H1 (cell line): ENCODE data around the gene GMNC. TPM values are rescaled to one million over a fixed set of nuclear protein-coding genes. Genes with fewer than 3 reads are reported as not detected.

Experiments used
- CTCF ChIA-PET: fragments of 300-600 bp; sonication (Branson Sonifier 250); formaldehyde crosslinking; loops from one replicate; lab custom pipeline; 2021; ENCODE audit not compliant: partially characterized antibody; lab: Charles Lee
- POLR2A ChIA-PET: fragments of 300-600 bp; sonication (Branson Sonifier 250); formaldehyde crosslinking; loops from one replicate; lab custom pipeline; 2021; ENCODE audit warnings: inconsistent platforms; ENCODE audit not compliant: partially characterized antibody; lab: Charles Lee
- DNase-seq, 2 experiments: peaks; one replicate each; pipeline versions ENCODE4 v3.0.0 to v3.0.0-alpha.2; 2010 to 2022; ENCODE audit warnings: low spot score in 2 of 2, low read depth in 1 of 2, mixed read lengths in 1 of 2
- FAIRE-seq: peaks from 2 replicates; lab custom pipeline; 2011; peaks lifted over from hg19 to GRCh38; lab: Jason Lieb, UNC
- H2AFZ ChIP-seq: 2 replicates; pipeline ENCODE4 v1.8.1; 2012; ENCODE audit warnings: low read length, inconsistent platforms
- H2AK5ac ChIP-seq: 2 replicates; pipeline ENCODE4 v1.6.1; 2013; ENCODE audit warnings: low read depth, low read length
- H2BK120ac ChIP-seq: replicated peaks from 2 replicates; pipeline ENCODE3; 2013; ENCODE audit warnings: low read depth, low read length, inconsistent platforms
- H2BK12ac ChIP-seq: 2 replicates; pipeline ENCODE4 v1.6.1; 2013; ENCODE audit warnings: low read depth, low read length
- H2BK15ac ChIP-seq: 2 replicates; pipeline ENCODE4 v1.6.1; 2013; ENCODE audit warnings: low read length
- H2BK20ac ChIP-seq: 2 replicates; pipeline ENCODE4 v1.6.1; 2013; ENCODE audit warnings: low read length
- H2BK5ac ChIP-seq: 2 replicates; pipeline ENCODE4 v1.6.1; 2013; ENCODE audit warnings: low read depth, low read length
- H3K14ac ChIP-seq: 2 replicates; pipeline ENCODE4 v1.6.1; 2013; ENCODE audit warnings: inconsistent platforms; ENCODE audit not compliant: insufficient read length
- H3K18ac ChIP-seq: 2 replicates; pipeline ENCODE4 v1.6.1; 2013; ENCODE audit warnings: low read length; ENCODE audit errors: extremely low read depth
- H3K23ac ChIP-seq: 2 replicates; pipeline ENCODE4 v1.6.1; 2013; ENCODE audit warnings: inconsistent platforms; ENCODE audit not compliant: insufficient read length
- H3K23me2 ChIP-seq: 2 replicates; pipeline ENCODE4 v1.6.1; 2013; ENCODE audit warnings: low read depth, low read length
- H3K27ac ChIP-seq: 2 replicates; pipeline ENCODE4 v1.6.1; 2011; ENCODE audit warnings: low read depth, low read length, inconsistent platforms
- H3K27me3 ChIP-seq, 4 experiments: replicated peaks in 1 of 4; 1 replicate in 1 of 4; 2 replicates in 3 of 4; pipeline versions ENCODE4 v1.6.1 to v1.8.1; 2011 to 2013; ENCODE audit warnings: low read length in 3 of 4, mild to moderate bottlenecking in 3 of 4, inconsistent platforms in 2 of 4, mixed read lengths in 2 of 4, moderate library complexity in 1 of 4; ENCODE audit not compliant: control insufficient read depth in 3 of 4, insufficient read depth in 3 of 4; ENCODE audit errors: extremely low read depth in 1 of 4
- H3K36me3 ChIP-seq, 4 experiments: 2 replicates each; pipeline versions ENCODE4 v1.6.1 to v1.8.1; 2011 to 2013; ENCODE audit warnings: mild to moderate bottlenecking in 4 of 4, low read length in 3 of 4, moderate library complexity in 2 of 4, control low read depth in 1 of 4, inconsistent platforms in 1 of 4; ENCODE audit not compliant: insufficient read depth in 4 of 4, control insufficient read depth in 2 of 4
- H3K4ac ChIP-seq: replicated peaks from 2 replicates; pipeline ENCODE3; 2013; ENCODE audit warnings: low read length, low read depth, mixed read lengths, inconsistent platforms; ENCODE audit not compliant: insufficient read length
- H3K4me1 ChIP-seq, 4 experiments: replicated peaks in 1 of 4; 1 replicate in 1 of 4; 2 replicates in 3 of 4; pipeline versions ENCODE4 v1.6.1 to v1.8.1; 2011 to 2013; ENCODE audit warnings: low read length in 3 of 4, inconsistent platforms in 2 of 4, mixed read lengths in 1 of 4; ENCODE audit not compliant: insufficient read depth in 4 of 4, control insufficient read depth in 3 of 4
- H3K4me2 ChIP-seq, 2 experiments: 2 replicates each; pipeline versions ENCODE4 v1.6.1 to v1.8.1; 2011 to 2013; ENCODE audit warnings: low read depth in 2 of 2, low read length in 2 of 2, control low read depth in 1 of 2, inconsistent platforms in 1 of 2, mild to moderate bottlenecking in 1 of 2; ENCODE audit not compliant: insufficient read depth in 1 of 2
- H3K4me3 ChIP-seq, 4 experiments: fragments of 200-600, 300-600 bp in 1 of 4; sonication (generic), shearing (Covaris generic), sonication (Bioruptor Twin) in 1 of 4; 2 replicates each; pipeline versions ENCODE4 v1.5.1 to v1.8.1; 2011 to 2016; ENCODE audit warnings: low read length in 4 of 4, low read depth in 3 of 4, control low read depth in 2 of 4, inconsistent platforms in 2 of 4, mild to moderate bottlenecking in 2 of 4, mixed read lengths in 1 of 4, moderate library complexity in 1 of 4; ENCODE audit not compliant: insufficient read depth in 2 of 4; ENCODE audit errors: extremely low read depth in 1 of 4
- H3K56ac ChIP-seq: replicated peaks from 2 replicates; pipeline ENCODE3; 2013; ENCODE audit warnings: low read depth, mild to moderate bottlenecking, mixed read lengths, low read length, inconsistent platforms; ENCODE audit not compliant: insufficient read length
- H3K79me1 ChIP-seq: 2 replicates; pipeline ENCODE4 v1.6.1; 2013; ENCODE audit warnings: low read depth, low read length, control low read depth
- H3K79me2 ChIP-seq, 2 experiments: 2 replicates each; pipeline versions ENCODE4 v1.6.1 to v1.8.1; 2012 to 2013; ENCODE audit warnings: low read length in 2 of 2, mild to moderate bottlenecking in 2 of 2, inconsistent platforms in 1 of 2; ENCODE audit not compliant: insufficient read depth in 2 of 2, control insufficient read depth in 1 of 2
- H3K9ac ChIP-seq, 4 experiments: replicated peaks in 1 of 4; 1 replicate in 1 of 4; 2 replicates in 3 of 4; pipeline versions ENCODE4 v1.6.1 to v1.8.1; 2011 to 2013; ENCODE audit warnings: low read depth in 3 of 4, low read length in 3 of 4, control low read depth in 2 of 4, mild to moderate bottlenecking in 2 of 4, moderate library complexity in 2 of 4, inconsistent platforms in 1 of 4; ENCODE audit errors: extremely low read depth in 1 of 4
- H3K9me3 ChIP-seq, 2 experiments: 2 replicates each; pipeline versions ENCODE4 v1.6.1 to v1.8.1; 2012 to 2013; ENCODE audit warnings: mild to moderate bottlenecking in 2 of 2, moderate library complexity in 2 of 2, control low read depth in 1 of 2, inconsistent platforms in 1 of 2, low read depth in 1 of 2, low read length in 1 of 2, mixed read lengths in 1 of 2; ENCODE audit not compliant: insufficient read depth in 2 of 2
- H4K20me1 ChIP-seq, 2 experiments: replicated peaks in 1 of 2; 2 replicates each; pipeline versions ENCODE3 to v1.8.1; 2011 to 2013; ENCODE audit warnings: inconsistent platforms in 2 of 2, low read length in 2 of 2, mild to moderate bottlenecking in 1 of 2; ENCODE audit not compliant: insufficient read depth in 2 of 2, control insufficient read depth in 1 of 2
- H4K5ac ChIP-seq: 2 replicates; pipeline ENCODE4 v1.6.1; 2013; ENCODE audit warnings: low read length, low read depth, mixed read lengths, inconsistent platforms; ENCODE audit not compliant: insufficient read length
- H4K8ac ChIP-seq: 2 replicates; pipeline ENCODE4 v1.8.0; 2013; ENCODE audit warnings: mild to moderate bottlenecking, moderate library complexity, low read length, inconsistent platforms; ENCODE audit not compliant: insufficient read depth; ENCODE audit errors: extremely low read depth
- H4K91ac ChIP-seq: replicated peaks from 2 replicates; pipeline ENCODE3; 2013; ENCODE audit warnings: low read length, mixed read lengths, inconsistent platforms; ENCODE audit not compliant: insufficient read length
- EGR1 ChIP-seq: IDR thresholded peaks from 2 replicates; pipeline ENCODE4 v1.6.1; 2011; ENCODE audit warnings: low read depth, low read length, borderline replicate concordance
- KDM5A ChIP-seq: fragments of 200-600 bp; IDR thresholded peaks from 2 replicates; pipeline ENCODE4 v1.7.1; 2012; ENCODE audit warnings: mild to moderate bottlenecking, low read length, inconsistent platforms, mixed read lengths
- NANOG ChIP-seq: IDR thresholded peaks from 2 replicates; pipeline ENCODE4 v1.6.1; 2011; ENCODE audit warnings: low read length, low read depth, mild to moderate bottlenecking, inconsistent platforms; ENCODE audit not compliant: insufficient read depth, poor library complexity, severe bottlenecking
- SP2 ChIP-seq: IDR thresholded peaks from 2 replicates; pipeline ENCODE4 v1.6.1; 2012; ENCODE audit warnings: mild to moderate bottlenecking, low read length, inconsistent platforms
- TCF12 ChIP-seq: IDR thresholded peaks from 2 replicates; pipeline ENCODE4 v1.6.1; 2011; ENCODE audit warnings: low read depth, mild to moderate bottlenecking, low read length
- WGBS, 2 experiments: shearing (Covaris generic) in 1 of 2; methylation state at CpG; one replicate each; pipeline versions ENCODE4 v1.1.6 to v1.1.7; 2013 to 2015; ENCODE audit warnings: low lambda C conversion rate in 2 of 2, mixed read lengths in 2 of 2, inconsistent platforms in 1 of 2, low coverage in 1 of 2, missing lambda C conversion rate in 1 of 2; ENCODE audit not compliant: insufficient replicate concordance in 2 of 2, insufficient coverage in 1 of 2, insufficient read length in 1 of 2; ENCODE audit errors: extremely low coverage in 1 of 2, missing lambda C conversion rate in 1 of 2; 5-methylcytosine and 5-hydroxymethylcytosine counted together
- polyA plus RNA-seq, 7 experiments: library from polyadenylated mRNA; depleted of rRNA in 3 of 7; stranded (reverse) in 5 of 7; unstranded in 2 of 7; fragments of >200 nt in 5 of 7; fragments of 200-250 nt in 2 of 7; gene quantifications; 1 replicate in 5 of 7; 2 replicates in 1 of 7; 4 replicates in 1 of 7; pipeline versions ENCODE4 v1.2.1 to v1.2.3, GENCODE V29; 2011 to 2013; ENCODE audit warnings: missing spikeins in 2 of 7, mixed read lengths in 2 of 7
- total RNA-seq: library from RNA; stranded (reverse); fragmentation: NEBNext Ultra II Directional; extraction: Animal tissue kit (Norgen Biotek cat#: 25700); gene quantifications from 2 replicates; pipeline ENCODE4 v1.2.1, GENCODE V29; 2021

The GMNC gene
- total and polyA plus RNA-seq, 2 of the 8 experiments (the other 6 are each of a cell fraction or from before 2014, with no cell fraction given), result 0.05 to 0.24 TPM

GRCh38 chr3:190848870-190849269 lies 13.6 kb downstream of the GMNC start:
- no peak overlapping the region for H2BK12ac ChIP-seq
- no peak overlapping the region for H2BK20ac ChIP-seq
- no peak overlapping the region for H2BK15ac ChIP-seq
- H3K36me3 ChIP-seq, result no peaks in the 10 kb centered on the region
- H3K9me3 ChIP-seq, result no peaks in the 10 kb centered on the region
- POLR2A ChIA-PET, result no interaction called here
- no peaks in the 10 kb centered on the region for H3K79me1 ChIP-seq
- H3K56ac ChIP-seq, result no peak overlapping the region
- no peak overlapping the region for H3K9ac ChIP-seq
- no peaks in the 10 kb centered on the region for H3K79me2 ChIP-seq
- no peak overlapping the region for H2BK120ac ChIP-seq
- H3K4me2 ChIP-seq, result no peak overlapping the region
- H3K4me3 ChIP-seq, result no peak overlapping the region
- H4K8ac ChIP-seq, result no peak overlapping the region
- no peaks in the 10 kb centered on the region for H4K20me1 ChIP-seq
- H3K27ac ChIP-seq, result no peak overlapping the region
- FAIRE-seq (no peak), DNase-seq (no peak)
- H3K23me2 ChIP-seq, result no peaks in the 10 kb centered on the region
- no peak overlapping the region for H3K23ac ChIP-seq
- no peak overlapping the region for H2AK5ac ChIP-seq
- no peak overlapping the region for H3K18ac ChIP-seq
- H2AFZ ChIP-seq, result no peak overlapping the region
- CTCF ChIA-PET, result interaction anchor here (1.6 kb wide), 1 partner anchor 37 kb away, joined by 4 read pairs; no protein-coding TSS in a partner anchor
- no peak overlapping the region for H4K91ac ChIP-seq
- peaks cover 0 to 4% (median 2%) of the 10 kb centered on the region in 4 experiments; a peak in 4 of 7 replicates for H3K27me3 ChIP-seq
- 93% methylated on average over 3 of the region's 3 CpGs; no CpG with 5 or more reads in 1 of the 2 experiments for WGBS, 2 experiments
- no peak overlapping the region for H2BK5ac ChIP-seq
- no peak overlapping the region for H4K5ac ChIP-seq
- H3K4ac ChIP-seq, result no peak overlapping the region
- no peak overlapping the region for H3K14ac ChIP-seq
- peaks cover 0 to 3% (median 1%) of the 10 kb centered on the region in 4 experiments; a peak in 2 of 7 replicates for H3K4me1 ChIP-seq
- TF ChIP-seq SP2 (no peak), KDM5A (no peak), EGR1 (no peak), TCF12 (no peak), NANOG (no peak)
